HCT116 (cell line): Measurements from ENCODE around the gene KRTAP4-1.

ENCODE experiments used
- CEBPB ChIP-seq: IDR thresholded peaks from 2 replicates; pipeline ENCODE4 v1.6.1; 2012; ENCODE audit warnings: low read depth
- CTCF ChIP-seq, 3 experiments: fragments of 200-600 bp in 1 of 3; sonication (generic) in 1 of 3; IDR thresholded peaks in 2 of 3; conservative IDR thresholded peaks in 1 of 3; 2 replicates each; pipeline ENCODE4 v1.5.1; 2012 to 2017; ENCODE audit warnings: low read depth in 2 of 3, low read length in 2 of 3, antibody characterized with exemption in 1 of 3, borderline replicate concordance in 1 of 3, control low read depth in 1 of 3, mild to moderate bottlenecking in 1 of 3, mixed read lengths in 1 of 3, mixed run types in 1 of 3, moderate library complexity in 1 of 3; ENCODE audit not compliant: insufficient read depth in 1 of 3
- EZH2 ChIP-seq: fragments of 200-600 bp; sonication (generic); IDR thresholded peaks from 2 replicates; pipeline ENCODE4 v1.6.1; 2017; ENCODE audit warnings: antibody characterized with exemption, mixed run types
- EZH2phosphoT487 ChIP-seq: fragments of 200-600 bp; IDR thresholded peaks from 2 replicates; pipeline ENCODE4 v1.6.1; 2018; ENCODE audit warnings: antibody characterized with exemption, borderline replicate concordance
- POLR2A ChIP-seq: IDR thresholded peaks from 2 replicates; pipeline ENCODE4 v1.7.0; 2011; ENCODE audit warnings: borderline replicate concordance; ENCODE audit not compliant: insufficient read depth, insufficient read length; ENCODE audit errors: extremely low read depth
- RAD21 ChIP-seq: IDR thresholded peaks from 2 replicates; pipeline ENCODE4 v1.6.1; 2012; ENCODE audit warnings: low read depth, mild to moderate bottlenecking
- REST ChIP-seq: IDR thresholded peaks from 2 replicates; pipeline ENCODE4 v1.6.1; 2012; ENCODE audit warnings: low read depth
- SP1 ChIP-seq: IDR thresholded peaks from 2 replicates; pipeline ENCODE4 v1.6.1; 2012; ENCODE audit warnings: low read depth

DNA sequence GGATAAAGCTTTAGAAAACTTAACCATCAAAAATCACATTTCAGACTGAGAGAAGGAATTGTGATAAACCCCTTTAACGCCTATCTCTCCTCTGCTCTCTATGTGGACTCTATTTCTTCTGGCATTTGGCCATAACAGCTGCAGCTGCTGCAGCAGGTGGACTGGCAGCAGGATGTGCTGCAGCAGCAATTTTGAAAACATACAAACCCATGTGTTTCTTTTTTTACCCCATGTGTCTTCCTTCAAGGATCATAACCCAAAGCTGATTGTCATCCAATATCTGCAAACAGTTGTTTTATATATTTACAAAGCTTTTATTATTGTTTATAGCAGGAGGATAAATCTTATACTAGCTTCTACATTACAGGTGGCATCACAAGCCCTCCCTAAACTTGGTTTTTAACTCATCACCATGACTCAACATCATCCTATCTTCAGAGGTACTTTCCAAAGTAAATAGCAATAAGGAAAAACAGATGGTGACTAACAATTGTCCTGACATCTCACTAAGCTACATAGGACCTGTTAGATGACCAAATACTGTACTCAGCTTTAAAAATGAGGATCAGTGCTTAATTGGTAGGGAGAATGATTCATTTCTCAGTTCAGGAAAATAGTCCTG lies 27.2 kb upstream of the KRTAP4-1 start:
- TF ChIP-seq EZH2: no peak
- TF ChIP-seq CEBPB: no peak
- TF ChIP-seq EZH2phosphoT487: no peak
- no peak for TF ChIP-seq CTCF (IDR thresholded peaks at IDR 0.05 in 2 of 3, conservative IDR thresholded peaks at IDR 0.05 in 1 of 3; ENCODE audit: borderline replicate concordance in 1 of 3, insufficient read depth in 1 of 3, low read depth in 2 of 3, low read length in 2 of 3)
- no peak for TF ChIP-seq RAD21
- no peak for TF ChIP-seq POLR2A
- TF ChIP-seq SP1: peak; percentile 36
- TF ChIP-seq REST: no peak
